IPS-NIHi7 (cell line): ENCODE data around the gene MYL10.

Source experiments
- DNase-seq: peaks from one replicate; pipeline ENCODE4 v3.0.0; 2012; ENCODE audit warnings: mixed read lengths; ENCODE audit errors: extremely low spot score

The MYL10 gene

GRCh38 chr7:101567230-101567629, 61.9 kb downstream of the MYL10 start:
- no peak for DNase-seq

DNA sequence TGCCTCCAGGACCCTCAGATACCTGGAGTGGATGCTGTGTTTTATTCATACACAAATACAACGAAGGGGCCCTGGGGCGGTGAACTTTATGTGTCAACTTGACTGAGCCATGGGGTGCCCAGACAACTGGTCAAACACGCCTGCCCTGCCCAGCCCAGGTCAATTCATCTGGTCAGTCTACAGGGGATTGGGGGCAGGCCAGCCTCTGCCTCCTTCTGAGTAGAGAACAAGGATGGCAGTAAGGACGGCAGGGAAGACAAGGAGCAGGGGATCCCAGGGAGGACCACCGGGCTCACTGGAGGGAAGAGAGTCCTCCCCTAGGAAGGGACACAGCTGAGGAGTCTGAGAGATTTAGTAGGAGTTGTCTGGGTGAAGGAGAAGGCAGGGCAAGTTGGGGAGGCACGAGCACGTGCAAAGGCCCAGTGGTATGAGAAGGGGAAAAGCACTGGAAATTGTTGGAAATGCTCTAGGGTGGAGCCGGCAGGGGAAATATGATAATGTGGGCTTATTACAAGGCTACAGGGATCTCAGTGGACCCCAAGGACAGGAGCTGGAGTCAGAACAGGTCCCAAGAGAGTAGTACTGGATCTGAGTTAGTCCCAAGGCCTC, 63.4 kb downstream of the MYL10 start:
- DNase-seq: no peak

DNA sequence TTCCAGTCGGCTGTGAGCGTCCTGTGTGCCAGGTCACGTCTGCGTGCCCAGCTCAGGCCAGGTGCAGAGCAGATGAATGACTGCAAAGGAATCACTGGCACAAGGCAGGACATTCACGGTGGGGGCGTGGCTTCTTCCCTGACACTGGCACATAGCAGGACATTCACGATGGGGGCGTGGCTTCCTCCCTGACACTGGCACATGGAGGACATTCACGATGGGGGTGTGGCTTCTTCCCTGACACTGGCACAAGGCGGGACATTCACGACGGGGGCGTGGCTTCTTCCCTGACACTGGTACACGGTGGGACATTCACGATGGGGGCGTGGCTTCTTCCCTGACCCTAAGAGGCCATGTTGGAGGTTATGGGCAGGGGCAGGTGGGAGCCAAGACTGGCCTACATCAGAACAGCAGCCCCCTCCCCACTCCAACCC, 64.3 kb downstream of the MYL10 start:
- DNase-seq: peak; percentile 80

GRCh38 chr7:101563943-101564777, 64.9 kb downstream of the MYL10 start:
- DNase-seq: no peak
